ENCODE data around the gene XBP1.

DNA sequence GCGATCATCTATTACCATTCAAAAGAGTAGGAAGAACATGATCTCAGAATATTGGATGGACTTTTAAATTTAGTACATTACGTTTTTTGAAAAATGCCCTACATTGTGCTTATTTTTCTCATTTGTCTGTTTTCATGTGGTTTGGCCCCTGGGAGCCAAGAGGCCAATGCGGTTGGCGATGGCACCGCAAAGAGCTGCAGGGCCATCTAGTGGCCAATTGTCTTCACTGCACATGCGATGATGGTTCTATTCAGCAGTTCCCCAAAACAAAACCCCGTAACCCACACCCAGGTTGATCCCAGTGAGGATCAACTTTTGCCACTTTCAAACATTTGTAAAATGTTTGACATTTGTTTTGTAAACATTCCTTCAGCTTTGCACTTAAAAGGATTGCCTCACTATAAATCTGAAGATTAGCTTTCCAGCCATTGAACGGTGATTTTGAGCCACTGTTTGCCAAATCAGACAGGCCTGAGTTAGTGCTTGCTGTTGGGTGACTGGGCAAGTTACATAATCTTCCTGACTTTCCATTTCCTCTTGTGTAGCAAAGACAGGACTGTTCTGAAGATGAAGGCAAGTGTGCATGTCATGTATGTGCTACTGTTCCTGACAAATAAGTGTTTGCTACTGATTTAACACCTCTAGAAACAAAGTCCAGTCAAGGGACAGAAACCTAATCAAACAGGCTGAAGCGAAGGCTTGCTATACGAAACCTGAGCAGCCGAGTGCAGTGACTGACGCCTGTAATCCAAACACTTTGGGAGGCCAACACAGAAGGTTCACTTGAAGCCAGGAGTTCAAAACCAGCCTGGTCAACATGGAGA is 29.2 kb upstream of the XBP1 start:
- TF ChIP-seq, protein P1, sequence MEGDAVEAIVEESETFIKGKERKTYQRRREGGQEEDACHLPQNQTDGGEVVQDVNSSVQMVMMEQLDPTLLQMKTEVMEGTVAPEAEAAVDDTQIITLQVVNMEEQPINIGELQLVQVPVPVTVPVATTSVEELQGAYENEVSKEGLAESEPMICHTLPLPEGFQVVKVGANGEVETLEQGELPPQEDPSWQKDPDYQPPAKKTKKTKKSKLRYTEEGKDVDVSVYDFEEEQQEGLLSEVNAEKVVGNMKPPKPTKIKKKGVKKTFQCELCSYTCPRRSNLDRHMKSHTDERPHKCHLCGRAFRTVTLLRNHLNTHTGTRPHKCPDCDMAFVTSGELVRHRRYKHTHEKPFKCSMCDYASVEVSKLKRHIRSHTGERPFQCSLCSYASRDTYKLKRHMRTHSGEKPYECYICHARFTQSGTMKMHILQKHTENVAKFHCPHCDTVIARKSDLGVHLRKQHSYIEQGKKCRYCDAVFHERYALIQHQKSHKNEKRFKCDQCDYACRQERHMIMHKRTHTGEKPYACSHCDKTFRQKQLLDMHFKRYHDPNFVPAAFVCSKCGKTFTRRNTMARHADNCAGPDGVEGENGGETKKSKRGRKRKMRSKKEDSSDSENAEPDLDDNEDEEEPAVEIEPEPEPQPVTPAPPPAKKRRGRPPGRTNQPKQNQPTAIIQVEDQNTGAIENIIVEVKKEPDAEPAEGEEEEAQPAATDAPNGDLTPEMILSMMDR (IDR thresholded peaks at IDR 0.05) = peak; percentile 93 to 96 (median 96)
- TF ChIP-seq POLR2A (IDR thresholded peaks at IDR 0.05) = no peak
- TF ChIP-seq EP300 (IDR thresholded peaks at IDR 0.05) = peak in 1 of 2 donors; percentile 57

Data from tibial nerve (tissue), 4 donors.